AML-193 (cell line): Measurements from ENCODE around the gene ANXA10.
"Not testable (repeated sequence)": the region's sequence is repeated elsewhere in the genome, so short reads cannot be mapped to it uniquely, and the experiment has no call there.

Source experiments
- DNase-seq, 2 experiments: peaks; one replicate each; lab custom pipeline; 2025; lab: John Stamatoyannopoulos, UW

Gene ANXA10

DNA sequence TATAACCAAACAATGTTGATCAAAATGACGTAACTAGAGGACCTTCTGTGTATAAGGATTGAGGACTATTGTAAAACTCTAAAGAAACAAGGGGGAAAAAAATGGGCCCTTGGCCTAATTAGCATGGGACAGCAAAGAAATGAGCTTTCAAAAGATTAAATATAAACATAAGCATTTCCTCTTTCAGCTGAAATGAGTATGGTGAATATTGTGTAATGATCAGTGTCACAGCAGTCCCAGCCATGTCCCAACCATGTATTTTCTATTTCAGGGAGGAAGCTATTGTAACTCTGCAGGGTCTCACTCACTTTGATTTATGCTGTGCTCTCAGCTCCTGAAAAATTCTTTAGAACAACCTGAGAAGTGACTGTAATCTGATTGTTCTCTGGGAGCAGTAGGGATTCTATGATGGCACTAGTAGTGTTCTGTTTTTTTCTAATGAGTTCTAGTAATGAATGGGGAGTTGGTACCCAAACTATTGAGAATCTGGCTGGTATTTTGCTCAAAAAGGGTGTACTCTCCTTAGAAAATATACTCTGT is 25.8 kb downstream of the ANXA10 start:
- DNase-seq: peak in 1 of 2 experiments; percentile 1

DNA sequence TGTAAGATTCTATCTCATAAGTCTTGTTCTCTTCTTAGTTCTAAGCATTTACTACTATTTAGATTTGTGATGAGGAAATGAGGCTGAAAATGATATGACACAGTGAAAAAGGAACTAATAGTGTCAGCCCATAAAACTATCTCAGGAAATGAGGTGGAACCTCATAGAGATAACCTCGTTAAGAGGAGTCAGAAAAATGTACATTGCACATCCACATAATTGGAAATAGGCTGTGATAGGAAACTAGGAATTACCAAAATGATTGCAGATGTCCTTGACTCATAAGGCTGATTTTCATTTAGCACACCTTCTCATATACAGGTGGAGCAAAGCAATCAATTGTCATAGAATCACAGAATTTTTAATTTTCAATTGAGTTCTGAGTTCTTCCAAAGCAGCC is 26.8 kb downstream of the ANXA10 start:
- no peak for DNase-seq

DNA sequence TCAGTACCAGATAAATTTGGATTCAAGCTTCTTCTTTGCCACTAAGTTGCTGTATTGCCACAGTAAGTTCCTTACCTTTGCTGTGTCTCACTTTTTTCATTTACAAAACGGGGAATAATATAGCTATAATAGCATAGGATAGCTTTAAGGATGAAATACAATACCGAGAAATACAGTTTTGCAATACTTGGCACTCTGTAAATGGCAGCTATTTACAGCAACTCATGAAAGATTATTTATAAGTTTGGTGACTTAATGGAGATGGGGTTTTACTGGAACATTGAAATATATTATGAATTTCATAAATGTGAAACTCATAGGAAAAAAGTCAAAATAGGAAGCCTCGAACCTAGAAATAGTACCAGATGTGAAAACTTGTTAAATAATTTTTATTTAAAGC is 27.6 kb downstream of the ANXA10 start:
- no peak for DNase-seq

- DNase-seq: no peak
These were observed 28.5 kb downstream of the ANXA10 start for GRCh38 chr4:168120811-168121210.

GRCh38 chr4:168124008-168124641 is 31.8 kb downstream of the ANXA10 start:
- no peak for DNase-seq

- DNase-seq: no peak
These were observed 34.6 kb downstream of the ANXA10 start for GRCh38 chr4:168126952-168127351.

DNA sequence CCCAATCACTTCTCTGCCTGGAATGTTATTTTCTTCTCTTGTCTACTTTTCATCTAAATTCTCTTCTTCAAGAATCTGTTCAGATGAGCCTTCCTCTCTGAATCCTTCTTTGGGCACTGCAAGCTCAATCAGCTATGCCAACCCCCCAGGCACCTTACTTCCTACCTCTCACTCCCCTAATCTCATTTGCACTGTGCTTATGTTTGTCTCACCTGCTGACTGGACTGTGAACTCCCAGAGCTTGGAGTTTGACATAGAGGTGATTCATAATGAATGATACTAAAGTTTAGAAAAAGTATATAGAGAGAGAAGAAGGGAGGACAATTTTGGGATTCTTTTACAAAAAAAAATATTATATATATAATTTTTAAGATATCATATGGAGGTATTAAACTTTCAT is 36.3 kb downstream of the ANXA10 start:
- DNase-seq: no peak

DNA sequence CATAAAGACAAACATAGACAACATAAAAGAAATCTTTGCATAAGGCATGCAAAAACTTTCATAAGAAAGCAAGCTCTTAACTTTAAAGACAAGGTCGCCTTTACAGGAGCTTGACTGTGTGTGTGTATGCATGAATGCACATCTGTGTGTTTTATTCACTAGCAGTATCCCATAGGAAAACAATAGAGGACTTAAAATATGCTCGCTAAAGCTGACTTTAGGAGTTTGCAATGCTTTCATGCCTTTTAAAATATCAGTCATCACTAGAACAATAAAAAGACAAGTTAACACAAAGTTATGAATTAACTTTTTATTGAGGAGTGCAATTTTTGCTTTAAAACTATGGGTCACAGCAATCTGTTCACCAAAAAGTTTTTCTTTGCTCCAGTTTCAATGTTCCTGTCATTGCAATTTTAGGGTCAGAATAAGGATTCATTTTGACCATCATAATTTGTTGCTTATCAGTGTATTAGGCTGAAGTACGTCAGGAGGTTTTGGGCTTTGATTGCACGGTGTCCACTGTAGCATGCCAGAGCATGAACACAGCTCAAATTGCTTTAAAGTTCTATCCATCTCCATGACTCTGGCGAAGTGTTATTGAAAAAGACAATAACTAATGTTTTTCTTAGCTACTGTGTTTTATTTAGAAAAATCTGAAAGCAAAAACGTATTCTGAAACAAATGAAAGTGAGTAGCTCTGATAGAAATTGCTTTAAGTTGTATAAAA is 36.9 kb downstream of the ANXA10 start:
- no peak for DNase-seq

DNA sequence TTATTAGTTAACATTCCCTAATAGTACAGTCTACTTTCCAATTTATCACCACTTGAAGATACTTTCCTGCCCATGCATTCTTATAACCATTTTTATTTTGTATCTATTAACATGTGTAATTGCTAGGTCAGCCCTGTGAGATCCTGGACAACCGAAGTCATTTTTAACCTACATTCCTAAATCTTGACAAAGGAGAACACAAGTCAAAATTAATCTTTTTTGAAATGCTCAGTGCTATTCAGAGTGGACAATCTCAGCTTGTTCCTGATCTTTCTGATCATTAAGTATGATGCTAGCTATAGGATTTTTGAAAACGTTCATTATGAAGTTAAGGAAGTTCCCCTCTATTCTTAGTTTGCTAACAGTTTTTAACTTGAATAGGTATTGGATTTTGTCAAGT is 37.5 kb downstream of the ANXA10 start:
- no peak for DNase-seq

- no peak for DNase-seq
These were observed 38.9 kb downstream of the ANXA10 start for GRCh38 chr4:168131196-168131595.

- no peak for DNase-seq
These were observed 42.3 kb downstream of the ANXA10 start for GRCh38 chr4:168134651-168135050.

- not testable (repeated sequence) for DNase-seq
These were observed 43.5 kb downstream of the ANXA10 start for GRCh38 chr4:168135860-168136259.

DNA sequence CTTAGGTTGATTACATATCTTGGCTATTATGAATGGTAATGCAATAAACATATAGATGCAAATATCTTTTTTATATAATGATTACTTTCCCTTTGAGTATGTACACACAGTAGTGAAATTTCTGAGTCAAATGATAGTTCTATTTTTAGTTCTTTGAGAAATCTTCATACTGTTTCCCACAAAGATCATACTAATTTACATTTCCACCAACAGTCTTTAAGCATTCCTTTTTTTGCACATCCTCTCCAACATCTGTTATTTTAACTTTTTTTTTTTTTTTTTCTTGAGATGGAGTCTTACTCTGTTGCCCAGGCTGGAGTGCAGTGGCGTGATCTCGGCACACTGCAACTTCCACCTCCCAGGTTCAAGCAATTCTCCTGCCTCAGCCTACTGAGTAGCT is 45.4 kb downstream of the ANXA10 start:
- not testable (repeated sequence) for DNase-seq

DNA sequence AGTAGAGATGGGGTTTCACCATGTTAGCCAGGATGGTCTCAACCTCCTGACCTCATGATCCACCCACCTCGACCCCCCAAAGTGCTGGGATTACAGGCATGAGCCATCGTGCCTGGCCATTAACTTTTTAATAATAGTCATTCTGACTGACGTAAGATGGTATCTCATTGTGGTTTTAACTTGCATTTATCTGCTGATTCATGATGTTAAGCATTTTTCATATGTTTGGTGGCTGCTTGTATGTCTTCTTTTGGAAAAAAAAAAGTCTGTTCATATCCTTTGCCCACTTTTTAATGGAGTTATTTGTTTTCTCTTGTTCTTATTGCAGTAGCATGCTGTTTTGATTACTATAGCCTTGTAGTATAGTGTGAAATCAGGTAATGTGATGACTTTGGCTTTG is 45.8 kb downstream of the ANXA10 start:
- no peak for DNase-seq

GRCh38 chr4:168139336-168139735 is 47.0 kb downstream of the ANXA10 start:
- no peak for DNase-seq

DNA sequence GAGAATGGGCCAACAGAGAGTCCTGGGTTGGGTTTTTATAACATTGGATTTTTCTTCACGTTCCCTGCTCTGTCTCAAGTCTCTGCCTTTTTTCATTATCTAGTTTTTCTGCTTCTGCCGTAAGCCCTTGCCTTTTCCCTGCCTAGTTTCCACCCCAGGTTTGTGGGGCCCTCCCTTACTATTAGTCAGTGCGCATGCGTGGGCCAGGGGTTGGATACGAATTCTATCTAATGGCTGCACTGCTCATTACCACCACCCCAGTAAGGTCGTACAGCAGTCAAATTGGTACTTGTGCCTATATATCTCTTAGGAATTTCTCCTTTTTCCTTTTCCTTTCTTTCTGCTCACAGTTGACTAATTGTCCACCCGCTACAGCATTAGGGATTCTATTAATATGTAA is 49.4 kb downstream of the ANXA10 start:
- DNase-seq: no peak

DNA sequence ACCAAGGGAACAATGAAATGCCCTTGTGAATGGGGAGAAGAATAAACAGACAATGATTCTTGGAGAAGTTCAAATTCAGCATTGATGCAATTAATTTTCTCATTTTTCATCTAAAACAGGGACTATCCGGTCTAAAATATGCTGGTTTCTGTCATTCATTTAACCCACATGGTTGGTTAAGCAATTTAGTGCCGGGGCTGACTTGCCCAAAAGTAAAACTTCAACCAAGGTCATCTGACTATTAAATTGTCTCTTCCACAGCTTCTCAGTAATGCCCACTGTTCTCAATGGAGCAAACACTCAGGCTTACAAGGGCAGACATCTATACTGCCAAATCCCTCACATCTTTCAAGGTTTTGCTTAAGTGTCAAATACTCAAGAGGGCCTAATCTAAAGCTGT is 51.3 kb downstream of the ANXA10 start:
- DNase-seq: no peak

GRCh38 chr4:168150420-168151050 is 58.2 kb downstream of the ANXA10 start:
- DNase-seq: no peak

- DNase-seq: no peak
These were observed 59.0 kb downstream of the ANXA10 start for GRCh38 chr4:168151327-168151726.

DNA sequence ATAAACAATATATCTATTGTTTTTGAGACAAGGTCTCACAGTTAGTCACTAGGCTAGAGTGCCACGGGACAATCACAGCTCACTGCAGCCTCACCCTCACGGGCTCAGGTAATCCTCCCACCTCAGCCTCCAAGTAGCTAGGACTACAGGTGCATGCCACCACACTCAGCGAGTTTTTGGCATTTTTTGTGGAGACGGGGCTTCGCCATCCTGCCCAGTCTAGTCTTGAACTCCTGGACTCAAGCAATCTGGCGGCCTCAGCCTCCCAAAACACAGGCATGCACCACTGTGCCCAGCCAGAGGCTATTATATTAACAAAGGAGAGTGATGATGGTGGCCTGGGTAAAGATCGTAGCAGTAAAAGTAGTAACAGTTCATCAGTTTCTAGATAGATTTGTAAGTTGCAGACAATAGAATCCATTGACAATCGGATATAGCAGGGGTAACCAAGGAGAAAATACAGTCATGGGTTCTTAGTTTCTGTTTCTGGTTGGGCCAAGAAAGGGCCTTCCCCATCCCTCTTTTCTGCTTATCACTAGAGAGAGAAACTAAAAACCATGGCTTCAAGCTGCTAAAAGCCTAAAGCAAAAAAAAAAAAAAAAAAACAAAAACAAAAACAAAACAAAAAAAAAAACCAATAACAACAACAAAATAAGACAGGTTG is 60.6 kb downstream of the ANXA10 start:
- DNase-seq: no peak

DNA sequence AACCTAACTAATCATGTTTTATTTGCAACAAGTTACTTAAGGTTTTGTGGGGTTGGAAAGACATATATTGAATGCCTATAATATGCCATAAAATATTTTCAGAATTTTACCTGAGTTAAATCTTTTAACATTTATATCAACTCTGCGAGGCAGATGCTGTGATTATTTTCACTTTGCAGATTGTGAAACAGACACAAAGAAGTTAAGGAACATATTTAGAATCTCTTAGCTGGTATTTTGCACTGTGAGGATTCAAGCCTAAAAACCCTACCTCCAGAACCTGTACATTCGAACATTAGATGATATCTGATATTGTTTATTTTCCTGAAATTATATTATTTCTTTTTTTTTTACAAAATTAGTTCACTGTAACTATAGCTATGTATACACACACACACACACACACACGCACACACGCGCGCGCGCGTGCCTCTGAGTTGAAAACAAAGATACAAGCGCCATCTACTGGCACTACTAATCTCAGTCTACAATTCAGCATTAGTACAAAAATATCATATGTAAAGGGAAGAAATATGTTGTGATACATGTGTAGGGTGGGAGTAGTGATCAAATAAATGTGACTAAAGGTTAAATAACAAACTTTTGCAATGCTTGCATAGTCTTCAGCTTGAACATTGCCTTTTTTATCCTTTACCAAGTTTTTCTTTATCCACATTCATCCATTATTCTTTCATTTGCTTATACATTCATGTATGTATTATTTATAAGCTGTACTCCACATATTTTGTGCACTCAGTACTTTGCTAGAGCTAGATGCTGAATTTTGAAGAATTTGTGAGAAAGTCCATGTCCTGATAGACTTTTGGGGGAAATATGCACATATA is 61.5 kb downstream of the ANXA10 start:
- DNase-seq: peak; percentile 36 to 56
